ENCODE measurements around the gene NCAM1. TPM values are rescaled to one million over a fixed set of nuclear protein-coding genes. Genes with fewer than 3 reads are reported as not detected.
A peak's percentile ranks its signal among the peaks of the same experiment; 100 is the strongest.

NCAM1 gene
- total RNA-seq, 3 donors from 2014 or later, result 6.3 to 97.0 (median 9.3) TPM

GRCh38 chr11:113314065-113314388 is 352.8 kb downstream of the NCAM1 start:
- no peaks in the 10 kb centered on the region for H3K4me1 ChIP-seq (ENCODE audit: low read depth)
- no peaks in the 10 kb centered on the region for H3K9me3 ChIP-seq
- no peak overlapping the region for H3K4me3 ChIP-seq
- DNase-seq (no peak), ATAC-seq (no peak)
- no peak for TF ChIP-seq CTCF (IDR thresholded peaks at IDR 0.05)
- intact Hi-C loops (cut with DNase I, micrococcal nuclease), result no loop called here
- no peaks in the 10 kb centered on the region for H3K36me3 ChIP-seq (ENCODE audit: low read depth)

GRCh38 chr11:113314389-113315301 is 353.4 kb downstream of the NCAM1 start, which contains the start of gene TTC12:
Gene TTC12 (plus strand): TSS chr11:113314583. CDS start chr11:113316258, 1,675 bp downstream.
- intact Hi-C loops (cut with DNase I, micrococcal nuclease), result no loop called here
- H3K36me3 ChIP-seq (ENCODE audit: low read depth), result no peaks in the 10 kb centered on the region
- no peaks in the 10 kb centered on the region for H3K9me3 ChIP-seq
- DNase-seq, result peak; percentile 96 to 99 (median 99)
- H3K4me3 ChIP-seq, result peak within 1 kb of the TSS; percentile 76
- no peaks in the 10 kb centered on the region for H3K4me1 ChIP-seq (ENCODE audit: low read depth)
- TF ChIP-seq CTCF (IDR thresholded peaks at IDR 0.05), result no peak
- peak; percentile 100 for ATAC-seq

- no peaks in the 10 kb centered on the region for H3K9me3 ChIP-seq
- no peaks in the 10 kb centered on the region for H3K36me3 ChIP-seq (ENCODE audit: low read depth)
- H3K4me1 ChIP-seq (ENCODE audit: low read depth), result no peaks in the 10 kb centered on the region
- ATAC-seq (no peak), DNase-seq (no peak)
- intact Hi-C loops (cut with DNase I, micrococcal nuclease), result no loop called here
- H3K4me3 ChIP-seq, result no peak overlapping the region
- TF ChIP-seq CTCF (IDR thresholded peaks at IDR 0.05), result no peak
These were observed 354.6 kb downstream of the NCAM1 start for GRCh38 chr11:113315811-113316210.

- no peaks in the 10 kb centered on the region for H3K36me3 ChIP-seq (ENCODE audit: low read depth)
- no peak for ATAC-seq
These were observed 355.0 kb downstream of the NCAM1 start for GRCh38 chr11:113316256-113316655.

GRCh38 chr11:113317339-113317738 is 356.1 kb downstream of the NCAM1 start:
- intact Hi-C loops (cut with DNase I, micrococcal nuclease), result no loop called here
- Histone ChIP-seq H3K36me3 (ENCODE audit: low read depth) (no peaks in the 10 kb centered on the region), H3K4me1 (ENCODE audit: low read depth) (no peaks in the 10 kb centered on the region), H3K9me3 (no peaks in the 10 kb centered on the region), H3K4me3 (no peak overlapping the region)
- no peak for TF ChIP-seq CTCF (IDR thresholded peaks at IDR 0.05)
- no peak for DNase-seq
- no peak for ATAC-seq

More at GRCh38 chr11:113316256-113316655, 355.0 kb downstream of the NCAM1 start:
- Histone ChIP-seq H3K9me3 (no peaks in the 10 kb centered on the region), H3K4me3 (no peak overlapping the region), H3K4me1 (ENCODE audit: low read depth) (no peaks in the 10 kb centered on the region)
- no peak for DNase-seq
- no peak for TF ChIP-seq CTCF (IDR thresholded peaks at IDR 0.05)
- intact Hi-C loops (cut with DNase I, micrococcal nuclease), result no loop called here

Data from mucosa of descending colon (tissue), 3 donors.